ENCODE results near the gene VWDE. TPM values are rescaled to one million over a fixed set of nuclear protein-coding genes. Genes with fewer than 3 reads are reported as not detected.

The VWDE gene
- total and polyA plus RNA-seq, 2 of the 8 experiments (the other 6 are each of a cell fraction or from before 2014, with no cell fraction given), result 11.0 to 21.2 TPM

- no peaks in the 10 kb centered on the region; a peak in 1 of 8 replicates for H3K36me3 ChIP-seq (ENCODE audit: control insufficient read depth in 2 of 4, insufficient read depth in 4 of 4, low read length in 3 of 4)
- no peak overlapping the region for H3K4me3 ChIP-seq (ENCODE audit: extremely low read depth in 1 of 4, insufficient read depth in 2 of 4, low read depth in 3 of 4, low read length in 4 of 4)
- H4K20me1 ChIP-seq (replicated peaks in 1 of 2; ENCODE audit: control insufficient read depth in 1 of 2, insufficient read depth in 2 of 2, low read length in 2 of 2), result no peaks in the 10 kb centered on the region
- FAIRE-seq (no peak), DNase-seq (ENCODE audit: low read depth in 1 of 2, low spot score in 2 of 2) (no peak)
- H2BK20ac ChIP-seq (ENCODE audit: low read length), result no peak overlapping the region
- H2BK15ac ChIP-seq (ENCODE audit: low read length), result no peak overlapping the region
- H3K4me1 ChIP-seq (replicated peaks in 1 of 4; ENCODE audit: control insufficient read depth in 3 of 4, insufficient read depth in 4 of 4, low read length in 3 of 4), result no peaks in the 10 kb centered on the region
- H3K79me1 ChIP-seq (ENCODE audit: low read depth, low read length), result no peaks in the 10 kb centered on the region
- CTCF ChIA-PET (ENCODE audit: partially characterized antibody), result interaction anchor here (0.7 to 2.0 kb wide), 3 partner anchors 9 to 91 kb away, joined by 3 to 5 read pairs (median 3); no protein-coding TSS in a partner anchor
- H3K27ac ChIP-seq (ENCODE audit: low read depth, low read length), result no peak overlapping the region
- H3K23me2 ChIP-seq (ENCODE audit: low read depth, low read length), result no peaks in the 10 kb centered on the region
- no peak overlapping the region for H2BK12ac ChIP-seq (ENCODE audit: low read depth, low read length)
- H4K5ac ChIP-seq (ENCODE audit: insufficient read length, low read depth, low read length), result no peak overlapping the region
- TF ChIP-seq EZH2 (IDR thresholded peaks at IDR 0.05; ENCODE audit: low read depth, low read length, severe bottlenecking), result no peak
- TF ChIP-seq RAD21 (IDR thresholded peaks at IDR 0.05 in 1 of 2, conservative IDR thresholded peaks at IDR 0.05 in 1 of 2; ENCODE audit: low read depth in 2 of 2, low read length in 2 of 2), result no peak
- no peak for TF ChIP-seq KDM1A (IDR thresholded peaks at IDR 0.05; ENCODE audit: borderline replicate concordance, low read length)
- TF ChIP-seq YY1 (IDR thresholded peaks at IDR 0.05; ENCODE audit: low read depth, low read length), result no peak
- no peak for TF ChIP-seq SAP30 (IDR thresholded peaks at IDR 0.05; ENCODE audit: insufficient read depth, insufficient replicate concordance, low read length)
- no peak for TF ChIP-seq EP300 (IDR thresholded peaks at IDR 0.05; ENCODE audit: borderline replicate concordance in 1 of 2, low read depth in 2 of 2, low read length in 2 of 2)
- no peak for TF ChIP-seq SIX5 (IDR thresholded peaks at IDR 0.05; ENCODE audit: low read depth, low read length)
- no peak for TF ChIP-seq MAFK (IDR thresholded peaks at IDR 0.05; ENCODE audit: low read depth, low read length)
- H2AK5ac ChIP-seq (ENCODE audit: low read depth, low read length), result no peak overlapping the region
- 97% methylated on average over 1 of the region's 1 CpG; no CpG with 5 or more reads in 1 of the 2 experiments for WGBS, 2 experiments (ENCODE audit: extremely low coverage in 1 of 2, insufficient coverage in 1 of 2, insufficient read length in 1 of 2, insufficient replicate concordance in 2 of 2, low coverage in 1 of 2, low lambda C conversion rate in 2 of 2, missing lambda C conversion rate in 1 of 2)
- no peak overlapping the region for H4K8ac ChIP-seq (ENCODE audit: extremely low read depth, insufficient read depth, low read length)
- H3K18ac ChIP-seq (ENCODE audit: extremely low read depth, low read length), result no peak overlapping the region
- H2BK120ac ChIP-seq (replicated peaks; ENCODE audit: low read depth, low read length), result no peak overlapping the region
- no peak overlapping the region for H3K14ac ChIP-seq (ENCODE audit: insufficient read length)
- H2BK5ac ChIP-seq (ENCODE audit: low read depth, low read length), result no peak overlapping the region
- H3K9ac ChIP-seq (replicated peaks in 1 of 4; ENCODE audit: extremely low read depth in 1 of 4, low read depth in 3 of 4, low read length in 3 of 4), result no peak overlapping the region
- H3K79me2 ChIP-seq (ENCODE audit: control insufficient read depth in 1 of 2, insufficient read depth in 2 of 2, low read length in 2 of 2), result no peaks in the 10 kb centered on the region
- no peak overlapping the region for H3K56ac ChIP-seq (replicated peaks; ENCODE audit: insufficient read length, low read depth, low read length)
- H3K27me3 ChIP-seq (replicated peaks in 1 of 4; ENCODE audit: control insufficient read depth in 3 of 4, extremely low read depth in 1 of 4, insufficient read depth in 3 of 4, low read length in 3 of 4), result no peaks in the 10 kb centered on the region
- H3K4ac ChIP-seq (replicated peaks; ENCODE audit: insufficient read length, low read depth, low read length), result no peak overlapping the region
- no peak overlapping the region for H2AFZ ChIP-seq (ENCODE audit: low read length)
- H3K9me3 ChIP-seq (ENCODE audit: insufficient read depth in 2 of 2, low read depth in 1 of 2, low read length in 1 of 2), result peaks cover 12 to 22% of the 10 kb centered on the region in 2 experiments; a peak in 3 of 4 replicates
- no peak overlapping the region for H3K23ac ChIP-seq (ENCODE audit: insufficient read length)
- POLR2A ChIA-PET (ENCODE audit: partially characterized antibody), result no interaction called here
- no peak overlapping the region for H4K91ac ChIP-seq (replicated peaks; ENCODE audit: insufficient read length, low read length)
- H3K4me2 ChIP-seq (ENCODE audit: insufficient read depth in 1 of 2, low read depth in 2 of 2, low read length in 2 of 2), result no peak overlapping the region
Observed at GRCh38 chr7:12287901-12288300, 115.8 kb downstream of the VWDE start.

All from H1 (cell line).